Measurements from ENCODE around the gene SLC17A2. TPM values are rescaled to one million over a fixed set of nuclear protein-coding genes. Genes with fewer than 3 reads are reported as not detected.
A peak's percentile ranks its signal among the peaks of the same experiment; 100 is the strongest.

SLC17A2 gene
- total RNA-seq, 1 donor from 2014 or later, result not detected

GRCh38 chr6:25943887-25944286, 13.4 kb upstream of the SLC17A2 start:
- TF ChIP-seq, protein P1, sequence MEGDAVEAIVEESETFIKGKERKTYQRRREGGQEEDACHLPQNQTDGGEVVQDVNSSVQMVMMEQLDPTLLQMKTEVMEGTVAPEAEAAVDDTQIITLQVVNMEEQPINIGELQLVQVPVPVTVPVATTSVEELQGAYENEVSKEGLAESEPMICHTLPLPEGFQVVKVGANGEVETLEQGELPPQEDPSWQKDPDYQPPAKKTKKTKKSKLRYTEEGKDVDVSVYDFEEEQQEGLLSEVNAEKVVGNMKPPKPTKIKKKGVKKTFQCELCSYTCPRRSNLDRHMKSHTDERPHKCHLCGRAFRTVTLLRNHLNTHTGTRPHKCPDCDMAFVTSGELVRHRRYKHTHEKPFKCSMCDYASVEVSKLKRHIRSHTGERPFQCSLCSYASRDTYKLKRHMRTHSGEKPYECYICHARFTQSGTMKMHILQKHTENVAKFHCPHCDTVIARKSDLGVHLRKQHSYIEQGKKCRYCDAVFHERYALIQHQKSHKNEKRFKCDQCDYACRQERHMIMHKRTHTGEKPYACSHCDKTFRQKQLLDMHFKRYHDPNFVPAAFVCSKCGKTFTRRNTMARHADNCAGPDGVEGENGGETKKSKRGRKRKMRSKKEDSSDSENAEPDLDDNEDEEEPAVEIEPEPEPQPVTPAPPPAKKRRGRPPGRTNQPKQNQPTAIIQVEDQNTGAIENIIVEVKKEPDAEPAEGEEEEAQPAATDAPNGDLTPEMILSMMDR (conservative IDR thresholded peaks at IDR 0.05), result no peak
- Mint-ChIP-seq H3K27ac (no peak overlapping the region), H3K36me3 (no peaks in the 10 kb centered on the region)

GRCh38 chr6:25942561-25943147, 12.2 kb upstream of the SLC17A2 start:
- Mint-ChIP-seq H3K27me3 (no peaks in the 10 kb centered on the region), H3K27ac (no peak overlapping the region), H3K4me3 (no peak overlapping the region), H3K36me3 (no peaks in the 10 kb centered on the region), H3K4me1 (ENCODE audit: unreplicated experiment) (no peaks in the 10 kb centered on the region), H3K9me3 (no peaks in the 10 kb centered on the region)
- DNase-seq (ENCODE audit: extremely low spot score, unreplicated experiment), result no peak
- TF ChIP-seq, protein P1 (conservative IDR thresholded peaks at IDR 0.05), result peak; percentile 62

More at GRCh38 chr6:25943887-25944286, 13.4 kb upstream of the SLC17A2 start:
- Mint-ChIP-seq H3K27me3 (no peaks in the 10 kb centered on the region), H3K4me3 (no peak overlapping the region), H3K4me1 (ENCODE audit: unreplicated experiment) (no peaks in the 10 kb centered on the region), H3K9me3 (no peaks in the 10 kb centered on the region)
- no peak for DNase-seq (ENCODE audit: extremely low spot score, unreplicated experiment)

- Mint-ChIP-seq H3K27ac (no peak overlapping the region), H3K36me3 (no peaks in the 10 kb centered on the region), H3K27me3 (no peaks in the 10 kb centered on the region), H3K4me3 (no peak overlapping the region), H3K4me1 (ENCODE audit: unreplicated experiment) (no peaks in the 10 kb centered on the region), H3K9me3 (no peaks in the 10 kb centered on the region)
- TF ChIP-seq, protein P1 (conservative IDR thresholded peaks at IDR 0.05), result no peak
- no peak for DNase-seq (ENCODE audit: extremely low spot score, unreplicated experiment)
These were observed 9.1 kb upstream of the SLC17A2 start for GRCh38 chr6:25939593-25939992.

GRCh38 chr6:25935953-25936352, 5.5 kb upstream of the SLC17A2 start:
- no peaks in the 10 kb centered on the region for H3K36me3 Mint-ChIP-seq
- no peaks in the 10 kb centered on the region for H3K27me3 Mint-ChIP-seq
- no peak overlapping the region for H3K27ac Mint-ChIP-seq
- H3K9me3 Mint-ChIP-seq, result no peaks in the 10 kb centered on the region
- no peaks in the 10 kb centered on the region for H3K4me1 Mint-ChIP-seq (ENCODE audit: unreplicated experiment)
- TF ChIP-seq, protein P1 (conservative IDR thresholded peaks at IDR 0.05), result no peak
- no peak overlapping the region for H3K4me3 Mint-ChIP-seq
- DNase-seq (ENCODE audit: extremely low spot score, unreplicated experiment), result no peak

DNA sequence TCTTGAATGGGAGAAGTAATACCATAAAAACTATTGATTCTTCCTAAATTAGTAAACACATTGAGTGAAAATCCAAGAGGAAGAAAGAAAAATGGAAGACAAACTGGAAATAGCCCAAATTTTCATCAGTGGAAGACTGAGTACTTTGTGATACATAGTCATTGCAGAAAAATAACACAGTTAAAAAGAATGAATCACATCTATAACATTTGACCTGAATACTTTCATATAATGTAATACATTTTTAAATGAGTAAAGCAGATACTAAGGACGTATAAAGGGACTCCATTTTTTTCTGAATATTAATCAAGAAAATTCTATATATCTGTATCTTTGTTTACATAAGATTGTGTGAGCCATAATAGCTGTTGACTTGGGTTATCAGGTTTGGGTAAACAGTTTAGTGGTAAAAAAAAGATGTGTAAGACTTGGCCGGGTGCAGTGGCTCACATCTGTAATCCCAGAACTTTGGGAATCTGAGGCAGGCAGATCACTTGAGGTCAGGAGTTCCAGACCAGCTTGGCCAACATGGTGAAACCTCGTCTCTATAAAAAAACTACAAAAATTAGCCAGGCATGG, 4.3 kb upstream of the SLC17A2 start:
- Mint-ChIP-seq H3K4me3 (no peak overlapping the region), H3K4me1 (ENCODE audit: unreplicated experiment) (no peaks in the 10 kb centered on the region), H3K9me3 (no peaks in the 10 kb centered on the region), H3K27me3 (no peaks in the 10 kb centered on the region), H3K36me3 (no peaks in the 10 kb centered on the region), H3K27ac (no peak overlapping the region)
- TF ChIP-seq, protein P1 (conservative IDR thresholded peaks at IDR 0.05), result no peak
- no peak for DNase-seq (ENCODE audit: extremely low spot score, unreplicated experiment)

All from type B pancreatic cell (in vitro differentiated cells).